Measurements from ENCODE around the gene SLC12A4. TPM values are rescaled to one million over a fixed set of nuclear protein-coding genes. Genes with fewer than 3 reads are reported as not detected.
A peak's percentile ranks its signal among the peaks of the same experiment; 100 is the strongest.

The SLC12A4 gene
- total and polyA plus RNA-seq, 2 of the 13 experiments (the other 11 are each of a cell fraction or from before 2014, with no cell fraction given) = 65.1 to 84.3 TPM

- TF ChIP-seq BCLAF1 (IDR thresholded peaks at IDR 0.05) = no peak
- TF ChIP-seq GMEB2 (CRISPR knock-in tag; IDR thresholded peaks at IDR 0.05; ENCODE audit: low read depth) = no peak
- no peak for TF ChIP-seq DRAP1 (CRISPR knock-in tag; IDR thresholded peaks at IDR 0.05)
- peak; percentile 90 for TF ChIP-seq HNRNPK (IDR thresholded peaks at IDR 0.05; ENCODE audit: low read depth, low read length, poor library complexity, severe bottlenecking)
- TF ChIP-seq KMT2A (CRISPR knock-in tag; IDR thresholded peaks at IDR 0.05) = peak; percentile 78
- no peak for TF ChIP-seq AFF4 (CRISPR knock-in tag; IDR thresholded peaks at IDR 0.05)
- peak; percentile 47; the same call in 1 of the 2 replicates for TF ChIP-seq SMAD3 (CRISPR knock-in tag; IDR thresholded peaks at IDR 0.05)
- no peak for TF ChIP-seq ZNF562 (CRISPR knock-in tag; IDR thresholded peaks at IDR 0.05; ENCODE audit: borderline replicate concordance)
- peak; percentile 85 for TF ChIP-seq ZNF574 (CRISPR knock-in tag; IDR thresholded peaks at IDR 0.05)
- TF ChIP-seq GATAD1 (CRISPR knock-in tag; IDR thresholded peaks at IDR 0.05) = peak; percentile 73
- no peak for TF ChIP-seq NFIC (IDR thresholded peaks at IDR 0.05; ENCODE audit: low read length)
- TF ChIP-seq TSC22D2 (CRISPR knock-in tag; IDR thresholded peaks at IDR 0.05; ENCODE audit: borderline replicate concordance) = peak; percentile 57; the same call in 1 of the 2 replicates
- peak; percentile 92 for TF ChIP-seq SAFB2 (CRISPR knock-in tag; IDR thresholded peaks at IDR 0.05; ENCODE audit: borderline replicate concordance, low read depth)
These were observed 25.0 kb upstream of the SLC12A4 start (continued) for GRCh38 chr16:67993207-67994039.
